GM19023 (cell line): ENCODE results near the gene SDC1.
"Not testable (repeated sequence)": the region's sequence is repeated elsewhere in the genome, so short reads cannot be mapped to it uniquely, and the experiment has no call there.

ENCODE experiments used
- ATAC-seq: cut with Tn5 transposase; IDR thresholded peaks from one replicate; pipeline ENCODE4 v1.9.1; 2021; ENCODE audit warnings: mild to moderate bottlenecking, moderate library complexity; ENCODE audit not compliant: unreplicated experiment

SDC1 gene

GRCh38 chr2:20224716-20225293 is at the start of gene SDC1:
SDC1 (minus strand) TSS chr2:20225130; CDS start chr2:20224867, 263 bp downstream.
- peak; percentile 23 for ATAC-seq

- no peak for ATAC-seq
These were observed 48.1 kb upstream of the SDC1 start for GRCh38 chr2:20273042-20273441.

GRCh38 chr2:20268317-20268716 is 43.4 kb upstream of the SDC1 start:
- ATAC-seq: not testable (repeated sequence)

- no peak for ATAC-seq
These were observed 42.6 kb upstream of the SDC1 start for GRCh38 chr2:20267529-20267928.

- no peak for ATAC-seq
These were observed 39.7 kb upstream of the SDC1 start for GRCh38 chr2:20264629-20265028.

- no peak for ATAC-seq
These were observed 32.5 kb upstream of the SDC1 start for GRCh38 chr2:20257411-20257810.

GRCh38 chr2:20254731-20255130 is 29.8 kb upstream of the SDC1 start:
- ATAC-seq: no peak

GRCh38 chr2:20250436-20250835 is 25.5 kb upstream of the SDC1 start:
- ATAC-seq: no peak

- no peak for ATAC-seq
These were observed 24.2 kb upstream of the SDC1 start for GRCh38 chr2:20249170-20249569.

GRCh38 chr2:20247084-20247483 is 22.2 kb upstream of the SDC1 start:
- ATAC-seq: no peak

GRCh38 chr2:20243637-20244036 is 18.7 kb upstream of the SDC1 start:
- ATAC-seq: not testable (repeated sequence)

GRCh38 chr2:20242727-20243377 is 17.9 kb upstream of the SDC1 start:
- ATAC-seq: no peak

- ATAC-seq: no peak
These were observed 17.2 kb upstream of the SDC1 start for GRCh38 chr2:20241973-20242726.

- not testable (repeated sequence) for ATAC-seq
These were observed 15.4 kb upstream of the SDC1 start for GRCh38 chr2:20240291-20240690.

GRCh38 chr2:20236496-20236895 is 11.6 kb upstream of the SDC1 start:
- ATAC-seq: no peak

GRCh38 chr2:20235655-20236305 is 10.8 kb upstream of the SDC1 start:
- no peak for ATAC-seq

- ATAC-seq: not testable (repeated sequence)
These were observed 9.7 kb upstream of the SDC1 start for GRCh38 chr2:20234597-20234996.

GRCh38 chr2:20232837-20233207 is 7.9 kb upstream of the SDC1 start:
- ATAC-seq: no peak

- no peak for ATAC-seq
These were observed 6.7 kb upstream of the SDC1 start for GRCh38 chr2:20231598-20232026.

- no peak for ATAC-seq
These were observed 6.2 kb upstream of the SDC1 start for GRCh38 chr2:20231159-20231558.

GRCh38 chr2:20230114-20230425 is 5.1 kb upstream of the SDC1 start:
- no peak for ATAC-seq
